ENCODE results near the gene FARS2.

DNA sequence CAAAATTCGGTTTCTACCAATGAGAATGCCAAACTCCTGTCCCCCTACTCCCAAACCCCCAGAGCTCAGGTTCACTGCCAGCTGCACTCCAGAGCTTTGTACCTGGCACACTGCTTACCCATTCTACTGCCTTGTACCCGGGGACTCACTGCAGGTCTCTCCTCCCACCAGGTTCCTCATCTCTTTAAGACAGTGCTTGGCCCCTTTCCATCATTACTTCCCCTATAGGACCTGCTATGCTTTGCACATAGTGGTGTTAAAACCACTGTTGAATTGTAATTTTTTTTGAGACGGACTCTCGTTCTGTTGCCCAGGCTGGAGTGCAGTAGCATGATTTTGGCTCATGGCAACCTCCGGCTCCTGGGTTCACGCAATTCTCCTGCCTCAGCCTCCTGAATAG, 26.4 kb upstream of the FARS2 start:
- TF ChIP-seq CTCF (IDR thresholded peaks at IDR 0.05; ENCODE audit: poor library complexity): no peak
- no peak for TF ChIP-seq EZH2 (IDR thresholded peaks at IDR 0.05; ENCODE audit: borderline replicate concordance)
- no peak for TF ChIP-seq EZH2phosphoT487 (IDR thresholded peaks at IDR 0.05; ENCODE audit: low read depth, severe bottlenecking, unreplicated experiment)

All from hepatocyte (in vitro differentiated cells).